HepG2 (cell line): ENCODE results near the gene MTPN.

Experiments used
- CTCF ChIP-seq: sonication (generic); formaldehyde crosslinking; IDR thresholded peaks from 2 replicates; pipeline ENCODE4 v1.5.0; 2020; ENCODE audit warnings: mild to moderate bottlenecking, missing genetic modification reagents, moderate library complexity
- MAX ChIP-seq: IDR thresholded peaks from 2 replicates; pipeline ENCODE4 v1.6.1; 2012; ENCODE audit warnings: inconsistent platforms
- MAZ ChIP-seq, 2 experiments: sonication (generic) in 1 of 2; formaldehyde crosslinking in 1 of 2; IDR thresholded peaks; 2 replicates each; pipeline versions ENCODE4 v1.5.0 to v1.6.1; 2012 to 2020; ENCODE audit warnings: low read depth in 2 of 2, mild to moderate bottlenecking in 2 of 2, borderline replicate concordance in 1 of 2, improper control_type of control experiment in 1 of 2, low read length in 1 of 2, missing genetic modification reagents in 1 of 2, moderate library complexity in 1 of 2
- SIN3A ChIP-seq: IDR thresholded peaks from 2 replicates; pipeline ENCODE4 v1.6.1; 2011; ENCODE audit warnings: low read depth, mild to moderate bottlenecking, control low read depth, low read length, borderline replicate concordance
- ZBTB33 ChIP-seq: sonication (generic); formaldehyde crosslinking; IDR thresholded peaks from 2 replicates; pipeline ENCODE4 v1.4.0; 2020; ENCODE audit warnings: missing genetic modification reagents
- ZNF891 ChIP-seq: sonication (generic); formaldehyde crosslinking; IDR thresholded peaks from 2 replicates; pipeline ENCODE4 v1.5.0; 2020; ENCODE audit warnings: mild to moderate bottlenecking, missing genetic modification reagents

DNA sequence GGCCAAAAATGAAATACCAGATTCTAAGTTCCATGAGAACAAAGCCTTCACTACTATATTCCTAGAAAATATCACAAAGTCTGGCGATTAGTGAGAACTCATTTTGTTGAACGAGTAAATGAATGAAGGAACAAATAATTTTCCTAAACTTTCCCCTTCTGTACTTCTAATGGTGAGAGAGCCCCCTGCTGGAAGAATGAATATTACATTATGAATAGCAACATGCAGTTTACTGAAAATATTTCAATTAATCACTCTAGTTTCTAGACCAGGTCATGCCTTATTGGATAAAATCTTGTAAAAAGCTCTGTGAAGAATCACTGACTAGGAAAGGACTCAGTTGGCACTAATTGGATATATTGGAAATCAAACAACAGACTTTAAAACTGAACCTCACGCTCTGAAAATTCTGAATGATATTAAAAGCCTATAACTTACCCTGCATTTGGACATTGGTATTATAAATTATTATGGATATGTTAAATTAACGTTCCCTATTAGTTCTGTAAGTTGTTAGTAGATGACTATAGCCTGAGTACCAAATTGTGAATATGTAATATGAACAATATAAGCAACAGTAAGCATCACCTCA lies 32.4 kb upstream of the MTPN start:
- TF ChIP-seq SIN3A (no peak), CTCF (CRISPR knock-in tag) (peak; percentile 63), ZNF891 (CRISPR knock-in tag) (no peak), MAX (no peak), ZBTB33 (CRISPR knock-in tag) (no peak), MAZ (IDR thresholded peaks at IDR 0.05; ENCODE audit: borderline replicate concordance, low read depth, low read length) (no peak), MAZ (CRISPR knock-in tag; IDR thresholded peaks at IDR 0.05; ENCODE audit: low read depth) (no peak)
